B cell (primary cell): ENCODE data around the gene TADA2A.
"Not testable (repeated sequence)": the region's sequence is repeated elsewhere in the genome, so short reads cannot be mapped to it uniquely, and the experiment has no call there.

Experiments
- EZH2 ChIP-seq: IDR thresholded peaks from 2 replicates; pipeline ENCODE4 v1.6.1; 2012; ENCODE audit warnings: borderline replicate concordance, low read depth, mild to moderate bottlenecking, moderate library complexity, low read length; ENCODE audit not compliant: insufficient read depth, poor library complexity, severe bottlenecking
- TF ChIP-seq, protein P1 (sequence below): fragments of 200-600 bp; IDR thresholded peaks from one replicate; pipeline ENCODE4 v1.8.0; 2022; ENCODE audit warnings: antibody characterized with exemption, mild to moderate bottlenecking

- TF ChIP-seq, protein P1, sequence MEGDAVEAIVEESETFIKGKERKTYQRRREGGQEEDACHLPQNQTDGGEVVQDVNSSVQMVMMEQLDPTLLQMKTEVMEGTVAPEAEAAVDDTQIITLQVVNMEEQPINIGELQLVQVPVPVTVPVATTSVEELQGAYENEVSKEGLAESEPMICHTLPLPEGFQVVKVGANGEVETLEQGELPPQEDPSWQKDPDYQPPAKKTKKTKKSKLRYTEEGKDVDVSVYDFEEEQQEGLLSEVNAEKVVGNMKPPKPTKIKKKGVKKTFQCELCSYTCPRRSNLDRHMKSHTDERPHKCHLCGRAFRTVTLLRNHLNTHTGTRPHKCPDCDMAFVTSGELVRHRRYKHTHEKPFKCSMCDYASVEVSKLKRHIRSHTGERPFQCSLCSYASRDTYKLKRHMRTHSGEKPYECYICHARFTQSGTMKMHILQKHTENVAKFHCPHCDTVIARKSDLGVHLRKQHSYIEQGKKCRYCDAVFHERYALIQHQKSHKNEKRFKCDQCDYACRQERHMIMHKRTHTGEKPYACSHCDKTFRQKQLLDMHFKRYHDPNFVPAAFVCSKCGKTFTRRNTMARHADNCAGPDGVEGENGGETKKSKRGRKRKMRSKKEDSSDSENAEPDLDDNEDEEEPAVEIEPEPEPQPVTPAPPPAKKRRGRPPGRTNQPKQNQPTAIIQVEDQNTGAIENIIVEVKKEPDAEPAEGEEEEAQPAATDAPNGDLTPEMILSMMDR = not testable (repeated sequence)
- not testable (repeated sequence) for TF ChIP-seq EZH2
Measured at GRCh38 chr17:37441369-37442014, 34.8 kb downstream of the TADA2A start.
